PC-3 (cell line): ENCODE data around the gene CLRN1. TPM values are rescaled to one million over a fixed set of nuclear protein-coding genes. Genes with fewer than 3 reads are reported as not detected.

Source experiments
- ATAC-seq: fragments of 200-7000 bp; cut with Tn5 transposase; 2 replicates; pipeline ENCODE4 v1.9.1; 2020; ENCODE audit warnings: mild to moderate bottlenecking, moderate library complexity
- BruUV-seq: library from RNA; stranded (reverse); fragments of 400-500 nt; replicated peaks from 2 replicates; lab custom pipeline; 2021; lab: Mats Ljungman, UMichigan
- CTCF ChIA-PET: fragments of 300-600 bp; sonication (Branson Sonifier 250); formaldehyde crosslinking; loops from one replicate; lab custom pipeline; 2022; ENCODE audit warnings: antibody characterized with exemption; lab: Charles Lee
- POLR2A ChIA-PET: fragments of 300-600 bp; sonication (Branson Sonifier 250); formaldehyde crosslinking; loops from one replicate; lab custom pipeline; 2022; ENCODE audit warnings: antibody characterized with exemption; ENCODE audit not compliant: unreplicated experiment; lab: Charles Lee
- DNase-seq: peaks from one replicate; pipeline ENCODE4 v3.0.0-alpha.2; 2015
- H2AFZ ChIP-seq: fragments of 300-600 bp; sonication (generic); 2 replicates; pipeline ENCODE4 v1.6.0; 2016; ENCODE audit warnings: antibody characterized with exemption, low read length
- H3F3A ChIP-seq: fragments of 300-600 bp; sonication (generic); one replicate; pipeline ENCODE4 v1.6.0; 2017; ENCODE audit warnings: antibody characterized with exemption, low read length, control low read depth, mild to moderate bottlenecking; ENCODE audit not compliant: unreplicated experiment
- H3K27ac ChIP-seq: fragments of 300-600 bp; sonication (generic); 2 replicates; pipeline ENCODE4 v1.5.1; 2016; ENCODE audit warnings: mild to moderate bottlenecking, low read length
- H3K27me3 ChIP-seq: fragments of 300-600 bp; sonication (generic); 2 replicates; pipeline ENCODE4 v1.6.1; 2016; ENCODE audit warnings: low read length, mixed read lengths
- H3K36me3 ChIP-seq: fragments of 300-600 bp; sonication (generic); 2 replicates; pipeline ENCODE4 v1.6.1; 2016; ENCODE audit warnings: low read depth, mixed run types, low read length, mixed read lengths
- H3K4me1 ChIP-seq: fragments of 300-600 bp; sonication (generic); 2 replicates; pipeline ENCODE4 v1.5.1; 2016; ENCODE audit warnings: low read length; ENCODE audit not compliant: insufficient read depth
- H3K4me2 ChIP-seq: fragments of 300-600 bp; sonication (generic); 2 replicates; pipeline ENCODE4 v1.6.0; 2016; ENCODE audit warnings: low read length
- H3K4me3 ChIP-seq: fragments of 300-600 bp; sonication (generic); 2 replicates; pipeline ENCODE4 v1.5.1; 2016; ENCODE audit warnings: mild to moderate bottlenecking, low read length, mixed read lengths
- H3K79me2 ChIP-seq: fragments of 300-600 bp; sonication (generic); 2 replicates; pipeline ENCODE4 v1.6.1; 2017; ENCODE audit warnings: low read length, mixed read lengths
- H3K9ac ChIP-seq: fragments of 300-600 bp; sonication (generic); 2 replicates; pipeline ENCODE4 v1.6.0; 2016; ENCODE audit warnings: mild to moderate bottlenecking, low read length
- H3K9me2 ChIP-seq: fragments of 300-600 bp; sonication (generic); replicated peaks from 2 replicates; pipeline ENCODE4 v1.6.1; 2016; ENCODE audit warnings: mixed run types, low read length, mixed read lengths
- H3K9me3 ChIP-seq: fragments of 300-600 bp; sonication (generic); 2 replicates; pipeline ENCODE4 v1.6.1; 2016; ENCODE audit warnings: low read length, mixed read lengths
- H4K20me1 ChIP-seq: fragments of 300-600 bp; sonication (generic); 2 replicates; pipeline ENCODE4 v1.6.1; 2016; ENCODE audit warnings: low read length, mixed read lengths
- CTCF ChIP-seq: fragments of 300-600 bp; sonication (generic); conservative IDR thresholded peaks from 2 replicates; pipeline ENCODE4 v1.5.1; 2017; ENCODE audit warnings: antibody characterized with exemption, low read depth, mild to moderate bottlenecking, low read length
- EZH2 ChIP-seq: fragments of 300-600 bp; sonication (generic); IDR thresholded peaks from one replicate; pipeline ENCODE4 v1.6.1; 2017; ENCODE audit warnings: antibody characterized with exemption, mild to moderate bottlenecking, low read length; ENCODE audit not compliant: unreplicated experiment
- EZH2phosphoT487 ChIP-seq: fragments of 300-600 bp; sonication (generic); IDR thresholded peaks from 2 replicates; pipeline ENCODE4 v1.6.1; 2018; ENCODE audit warnings: mild to moderate bottlenecking, antibody characterized with exemption, low read length, borderline replicate concordance
- intact Hi-C: fragments of 100-400 bp; cut with micrococcal nuclease; formaldehyde crosslinking; loops from 2 replicates; pipeline ENCODE4 v1.9.0; 2023
- total RNA-seq: library from RNA; depleted of rRNA; stranded (reverse); fragments of >200 nt; gene quantifications from 2 replicates; pipeline ENCODE4 v1.2.3, GENCODE V29; 2014

Gene CLRN1
- total RNA-seq, 1 experiment from 2014 or later = not detected

- H3K4me1 ChIP-seq = no peaks in the 10 kb centered on the region
- H4K20me1 ChIP-seq = no peaks in the 10 kb centered on the region
- no TSS peak for BruUV-seq
- H2AFZ ChIP-seq = no peak overlapping the region
- peaks cover 53% of the 10 kb centered on the region for H3K27me3 ChIP-seq
- no peak overlapping the region for H3K9ac ChIP-seq
- H3K4me2 ChIP-seq = no peak overlapping the region
- POLR2A ChIA-PET = no interaction called here
- TF ChIP-seq CTCF = no peak
- TF ChIP-seq EZH2 = no peak
- TF ChIP-seq EZH2phosphoT487 = no peak
- intact Hi-C loops = no loop called here
- no peaks in the 10 kb centered on the region for H3K9me2 ChIP-seq
- no peak overlapping the region for H3K27ac ChIP-seq
- H3K36me3 ChIP-seq = no peaks in the 10 kb centered on the region
- H3K4me3 ChIP-seq = no peak overlapping the region
- H3F3A ChIP-seq = no peaks in the 10 kb centered on the region
- no peaks in the 10 kb centered on the region for H3K9me3 ChIP-seq
- no peak for ATAC-seq
- CTCF ChIA-PET = interaction anchor here (0.8 kb wide), 1 partner anchor 77 kb away, joined by 3 read pairs; no protein-coding TSS in a partner anchor
- no peaks in the 10 kb centered on the region for H3K79me2 ChIP-seq
- DNase-seq = no peak
Measured at GRCh38 chr3:151009430-151009829, 36.9 kb upstream of the CLRN1 start.

GRCh38 chr3:151008699-151009098 is 36.2 kb upstream of the CLRN1 start:
- H3F3A ChIP-seq = no peaks in the 10 kb centered on the region
- intact Hi-C loops = loop anchor here (1.0 kb wide), 1 partner anchor 138 kb away; no protein-coding TSS in a partner anchor
- H3K36me3 ChIP-seq = no peaks in the 10 kb centered on the region
- CTCF ChIA-PET = interaction anchor here (0.8 kb wide), 1 partner anchor 78 kb away, joined by 3 read pairs; no protein-coding TSS in a partner anchor
- TF ChIP-seq CTCF (peak; percentile 41; the same call in 1 of the 2 replicates), EZH2phosphoT487 (no peak), EZH2 (no peak)
- no peak overlapping the region for H3K9ac ChIP-seq
- BruUV-seq = no TSS peak
- no peak overlapping the region for H3K4me2 ChIP-seq
- peak; percentile 53 for ATAC-seq
- peaks cover 45% of the 10 kb centered on the region for H3K27me3 ChIP-seq
- H4K20me1 ChIP-seq = no peaks in the 10 kb centered on the region
- no peaks in the 10 kb centered on the region for H3K4me1 ChIP-seq
- no peak overlapping the region for H3K4me3 ChIP-seq
- H3K9me3 ChIP-seq = no peaks in the 10 kb centered on the region
- H3K27ac ChIP-seq = no peak overlapping the region
- no peaks in the 10 kb centered on the region for H3K9me2 ChIP-seq
- no peaks in the 10 kb centered on the region for H3K79me2 ChIP-seq
- POLR2A ChIA-PET = no interaction called here
- DNase-seq = peak; percentile 22
- H2AFZ ChIP-seq = no peak overlapping the region

GRCh38 chr3:151003768-151004134 is 31.2 kb upstream of the CLRN1 start:
- Histone ChIP-seq H3K79me2 (no peaks in the 10 kb centered on the region), H3K4me1 (peaks cover 5% of the 10 kb centered on the region), H3K9me3 (no peaks in the 10 kb centered on the region), H3K4me3 (no peak overlapping the region), H2AFZ (no peak overlapping the region), H3F3A (no peaks in the 10 kb centered on the region), H3K36me3 (no peaks in the 10 kb centered on the region), H3K9me2 (no peaks in the 10 kb centered on the region), H3K27ac (no peak overlapping the region), H3K27me3 (peaks cover 35% of the 10 kb centered on the region), H3K4me2 (no peak overlapping the region; the same call in 1 of the 2 replicates), H3K9ac (no peak overlapping the region), H4K20me1 (no peaks in the 10 kb centered on the region)
- DNase-seq (no peak), ATAC-seq (no peak)
- POLR2A ChIA-PET = interaction anchor here (0.6 kb wide), 1 partner anchor 347 kb away, joined by 4 read pairs; no protein-coding TSS in a partner anchor
- BruUV-seq = no TSS peak
- TF ChIP-seq EZH2 (no peak), EZH2phosphoT487 (no peak), CTCF (no peak)
- CTCF ChIA-PET = no interaction called here
- intact Hi-C loops = no loop called here
